HG02678 (cell line): ENCODE measurements around the gene RAB11A.
A peak's percentile ranks its signal among the peaks of the same experiment; 100 is the strongest.
"Not testable (repeated sequence)": the region's sequence is repeated elsewhere in the genome, so short reads cannot be mapped to it uniquely, and the experiment has no call there.

Experiments
- ATAC-seq: cut with Tn5 transposase; IDR thresholded peaks from one replicate; pipeline ENCODE4 v1.9.1; 2021; ENCODE audit warnings: mild to moderate bottlenecking, moderate library complexity; ENCODE audit not compliant: unreplicated experiment

The RAB11A gene

GRCh38 chr15:65841121-65841930 is 28.0 kb upstream of the RAB11A start:
- ATAC-seq: no peak

GRCh38 chr15:65845826-65846519 is 23.3 kb upstream of the RAB11A start:
- ATAC-seq: no peak

GRCh38 chr15:65847989-65848388 is 21.3 kb upstream of the RAB11A start:
- no peak for ATAC-seq

GRCh38 chr15:65851981-65852380 is 17.3 kb upstream of the RAB11A start:
- no peak for ATAC-seq

GRCh38 chr15:65856821-65857455 is 12.4 kb upstream of the RAB11A start:
- ATAC-seq: no peak

- no peak for ATAC-seq
Observed at GRCh38 chr15:65857718-65858402, 11.4 kb upstream of the RAB11A start.

GRCh38 chr15:65862682-65863081 is 6.6 kb upstream of the RAB11A start:
- ATAC-seq: no peak

- ATAC-seq: no peak
Observed at GRCh38 chr15:65863106-65863505, 6.2 kb upstream of the RAB11A start.

GRCh38 chr15:65867244-65867643 is 2.0 kb upstream of the RAB11A start:
- no peak for ATAC-seq

- not testable (repeated sequence) for ATAC-seq
Observed at GRCh38 chr15:65867933-65868332, 1.4 kb upstream of the RAB11A start.

- no peak for ATAC-seq
Observed at GRCh38 chr15:65868546-65869125, 655 bp upstream of the RAB11A start.

- peak; percentile 17 for ATAC-seq
Observed at GRCh38 chr15:65869954-65870871, 922 bp downstream of the RAB11A start.

GRCh38 chr15:65870889-65871533 is 1.7 kb downstream of the RAB11A start:
- no peak for ATAC-seq

GRCh38 chr15:65871886-65872285 is 2.6 kb downstream of the RAB11A start:
- not testable (repeated sequence) for ATAC-seq

- ATAC-seq: not testable (repeated sequence)
Observed at GRCh38 chr15:65872596-65872995, 3.3 kb downstream of the RAB11A start.

GRCh38 chr15:65873256-65873655 is 4.0 kb downstream of the RAB11A start:
- ATAC-seq: no peak

- ATAC-seq: no peak
Observed at GRCh38 chr15:65875458-65875857, 6.2 kb downstream of the RAB11A start.

GRCh38 chr15:65877749-65878148 is 8.5 kb downstream of the RAB11A start:
- ATAC-seq: no peak

- ATAC-seq: no peak
Observed at GRCh38 chr15:65881766-65882434, 12.6 kb downstream of the RAB11A start.
